IPS DF 19.7 (cell line): ENCODE results near the gene MCRIP2.
"Not testable (repeated sequence)": the region's sequence is repeated elsewhere in the genome, so short reads cannot be mapped to it uniquely, and the experiment has no call there.

Experiments
- DNase-seq: peaks from one replicate; pipeline ENCODE4 v3.0.0-alpha.2; 2013; ENCODE audit warnings: low read depth, low spot score

Gene MCRIP2

DNA sequence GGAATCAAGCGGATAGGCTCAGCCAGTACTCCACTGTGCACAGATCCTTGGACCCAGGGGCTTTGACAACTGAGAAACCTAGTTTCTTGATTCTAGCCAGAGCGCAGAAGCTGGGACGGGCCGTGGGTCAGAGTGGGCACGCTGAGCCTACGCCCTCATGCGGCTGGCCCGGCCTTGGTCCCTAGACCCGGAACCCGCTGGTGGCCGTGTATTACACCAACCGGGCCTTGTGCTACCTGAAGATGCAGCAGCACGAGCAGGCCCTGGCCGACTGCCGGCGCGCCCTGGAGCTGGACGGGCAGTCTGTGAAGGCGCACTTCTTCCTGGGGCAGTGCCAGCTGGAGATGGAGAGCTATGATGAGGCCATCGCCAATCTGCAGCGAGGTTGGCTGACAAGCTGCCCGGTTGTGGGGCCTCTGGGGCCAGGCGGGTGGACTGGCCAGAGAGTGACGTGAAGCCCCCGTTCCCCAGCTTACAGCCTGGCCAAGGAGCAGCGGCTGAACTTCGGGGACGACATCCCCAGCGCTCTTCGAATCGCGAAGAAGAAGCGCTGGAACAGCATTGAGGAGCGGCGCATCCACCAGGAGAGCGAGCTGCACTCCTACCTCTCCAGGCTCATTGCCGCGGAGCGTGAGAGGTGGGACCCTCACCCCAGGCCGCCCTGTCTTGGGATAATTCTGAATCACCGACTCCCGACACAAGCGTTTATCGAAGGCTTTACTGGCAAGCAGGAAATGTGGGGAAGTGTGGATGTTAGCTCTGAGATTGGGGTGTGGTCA, 39.5 kb downstream of the MCRIP2 start:
- DNase-seq = no peak

DNA sequence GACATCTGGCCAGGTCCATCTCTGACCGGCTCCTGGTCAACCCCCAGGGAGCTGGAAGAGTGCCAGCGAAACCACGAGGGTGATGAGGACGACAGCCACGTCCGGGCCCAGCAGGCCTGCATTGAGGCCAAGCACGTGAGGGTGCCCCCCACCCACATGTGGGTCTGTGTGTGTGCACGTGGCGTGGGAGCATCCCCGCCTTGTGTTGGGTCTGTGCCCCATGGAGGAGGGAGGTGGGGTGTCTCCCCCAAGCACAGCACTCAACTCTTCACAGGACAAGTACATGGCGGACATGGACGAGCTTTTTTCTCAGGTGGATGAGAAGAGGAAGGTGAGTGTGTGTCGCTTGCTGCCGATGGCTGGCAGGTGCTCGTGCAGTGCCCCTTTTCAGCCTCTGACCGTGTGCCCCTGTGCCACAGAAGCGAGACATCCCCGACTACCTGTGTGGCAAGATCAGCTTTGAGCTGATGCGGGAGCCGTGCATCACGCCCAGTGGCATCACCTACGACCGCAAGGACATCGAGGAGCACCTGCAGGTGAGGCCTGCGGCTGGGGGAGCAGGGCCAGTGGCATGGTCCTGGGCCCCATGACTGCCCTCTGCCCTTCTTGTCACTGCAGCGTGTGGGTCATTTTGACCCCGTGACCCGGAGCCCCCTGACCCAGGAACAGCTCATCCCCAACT, 40.3 kb downstream of the MCRIP2 start:
- no peak for DNase-seq

DNA sequence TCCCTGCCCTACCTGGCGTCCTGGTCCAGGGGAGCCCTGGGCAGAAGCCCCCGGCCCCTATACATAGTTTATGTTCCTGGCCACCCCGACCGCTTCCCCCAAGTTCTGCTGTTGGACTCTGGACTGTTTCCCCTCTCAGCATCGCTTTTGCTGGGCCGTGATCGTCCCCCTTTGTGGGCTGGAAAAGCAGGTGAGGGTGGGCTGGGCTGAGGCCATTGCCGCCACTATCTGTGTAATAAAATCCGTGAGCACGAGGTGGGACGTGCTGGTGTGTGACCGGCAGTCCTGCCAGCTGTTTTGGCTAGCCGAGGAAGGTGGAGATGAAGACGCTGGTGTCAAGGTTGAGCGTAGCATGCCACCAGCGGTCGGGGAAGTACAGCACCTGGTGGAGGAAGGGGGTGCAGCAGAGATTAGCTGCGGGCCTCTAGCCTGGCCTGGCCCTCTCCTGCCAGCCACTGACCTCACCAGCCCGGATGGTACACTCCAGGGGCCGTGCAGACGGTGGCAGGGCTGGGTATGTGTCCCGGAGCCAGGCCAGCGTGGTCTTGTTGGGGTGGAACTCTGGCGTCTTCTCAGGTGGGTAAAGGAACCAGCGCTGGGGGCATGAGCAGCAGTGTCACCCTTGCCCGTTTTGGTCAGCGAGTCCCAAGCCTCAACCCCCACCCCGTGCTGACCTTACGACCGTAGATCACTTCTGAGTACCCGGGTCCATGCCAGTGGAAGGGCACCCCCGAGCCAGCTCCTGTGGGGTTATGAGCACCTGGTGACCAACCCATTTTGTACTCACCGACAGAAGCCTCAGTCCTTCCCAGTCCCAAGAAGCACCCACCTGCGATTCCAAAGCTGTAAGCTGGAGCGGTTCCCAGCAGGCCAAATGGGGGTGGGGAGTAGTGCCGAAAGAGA, 41.1 kb downstream of the MCRIP2 start:
- DNase-seq = no peak

DNA sequence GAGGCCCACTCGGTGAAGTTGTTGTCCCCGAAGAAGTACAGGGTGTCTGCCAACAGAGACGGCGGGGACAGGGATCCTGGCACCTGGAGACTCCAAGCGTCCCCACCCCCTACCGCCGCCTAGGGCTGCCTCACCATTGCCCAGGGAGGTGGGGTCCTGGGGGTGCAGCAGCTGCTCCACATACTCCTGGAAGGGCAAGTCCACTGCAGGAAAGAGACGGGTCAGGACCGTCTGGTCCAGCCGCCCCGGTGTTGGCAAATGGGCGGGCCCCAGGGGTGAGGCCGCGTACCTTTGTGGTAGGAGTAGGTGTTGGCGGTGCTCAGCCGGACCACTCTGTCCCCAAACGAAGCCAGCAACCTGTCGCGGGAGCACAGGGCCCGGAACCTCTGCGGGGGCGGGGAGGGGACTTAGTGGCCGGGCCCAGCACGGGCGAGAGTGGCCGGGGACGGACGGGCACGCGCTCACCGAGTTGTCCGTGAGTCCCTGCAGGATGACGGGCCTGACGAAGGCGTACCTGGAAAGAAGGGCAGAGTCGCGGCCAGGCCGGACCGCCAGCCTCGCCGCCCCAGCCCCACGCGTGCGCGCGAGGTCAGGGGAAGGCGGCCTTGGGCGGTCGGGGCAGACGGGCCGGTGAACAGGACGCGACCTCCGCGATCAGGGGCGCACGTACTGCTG, 41.9 kb downstream of the MCRIP2 start:
- DNase-seq = no peak

DNA sequence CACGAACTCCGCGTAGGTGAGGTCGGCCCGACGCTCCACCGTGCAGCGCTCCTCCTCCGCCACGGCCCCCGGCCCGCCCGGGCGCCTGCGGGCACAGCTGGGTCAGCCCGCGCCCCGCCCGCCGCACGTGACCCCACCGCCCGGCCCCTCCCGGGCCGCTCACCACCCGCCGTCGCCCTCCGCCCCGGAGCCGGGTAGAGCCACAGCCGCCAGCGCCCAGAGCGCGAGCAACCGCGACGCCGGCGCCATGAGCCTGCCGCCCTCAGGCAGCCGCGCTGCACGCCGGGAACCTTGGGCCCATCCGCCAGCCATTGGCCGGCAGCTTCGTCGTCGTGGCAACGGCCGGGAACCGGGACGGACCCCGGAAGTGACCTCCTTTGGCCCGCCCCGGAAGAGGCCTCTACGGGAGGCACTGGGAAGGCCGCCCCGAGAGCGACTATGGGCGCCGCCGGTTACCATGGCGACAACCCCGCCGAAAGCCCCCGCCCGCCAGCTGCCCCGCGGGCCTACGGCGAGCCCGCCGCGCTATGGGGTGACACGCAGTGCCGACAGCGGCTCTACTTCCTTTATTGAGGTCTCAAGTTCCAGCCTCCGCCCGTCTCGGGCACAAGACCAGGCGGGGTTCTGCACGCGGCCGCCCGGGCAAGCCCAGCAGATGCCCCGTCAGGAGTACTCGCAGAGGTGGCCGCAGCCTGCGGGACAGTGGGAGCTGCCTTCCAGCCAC, 42.6 kb downstream of the MCRIP2 start, which contains the start of gene JMJD8:
Gene JMJD8 (minus strand): TSS at position 264 of the 724 bp plus-strand sequence. CDS start 15 bp downstream, at position 249.
- DNase-seq = no peak

DNA sequence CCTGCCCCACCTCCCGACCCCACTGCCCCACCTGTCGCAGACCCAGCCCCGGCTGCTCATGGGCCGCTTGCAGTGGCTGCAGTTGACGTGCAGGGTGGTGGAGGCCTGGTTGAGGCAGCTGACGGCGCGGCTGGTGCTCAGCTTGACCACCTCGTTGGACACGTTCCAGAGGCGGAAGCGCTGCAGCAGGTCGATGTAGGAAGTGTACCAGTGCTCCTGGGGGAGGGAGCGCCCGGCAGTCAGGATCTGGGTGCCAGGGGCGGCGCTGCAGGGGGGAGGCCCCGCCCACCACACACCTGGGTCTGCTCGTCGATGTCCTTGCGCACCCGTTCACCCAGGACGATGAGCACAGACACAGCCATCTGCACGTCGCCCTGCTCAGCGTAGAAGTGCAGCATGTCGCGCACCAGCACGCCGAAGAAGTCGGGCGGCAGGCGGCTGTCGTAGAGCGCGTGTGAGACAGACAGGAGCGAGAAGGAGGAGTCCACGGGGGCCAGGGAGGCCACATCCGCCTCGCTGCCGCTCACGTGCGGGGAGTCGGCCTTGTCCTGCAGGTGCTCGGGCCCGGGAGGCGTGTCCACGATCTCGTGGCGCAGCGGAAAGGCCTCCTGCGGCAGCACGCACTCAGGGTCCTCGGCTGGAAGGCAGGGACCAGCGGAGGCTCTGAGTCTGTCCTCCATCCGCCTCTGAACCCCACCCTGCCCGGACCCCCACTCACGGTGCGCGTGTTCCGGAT, 43.5 kb downstream of the MCRIP2 start:
- DNase-seq = no peak

DNA sequence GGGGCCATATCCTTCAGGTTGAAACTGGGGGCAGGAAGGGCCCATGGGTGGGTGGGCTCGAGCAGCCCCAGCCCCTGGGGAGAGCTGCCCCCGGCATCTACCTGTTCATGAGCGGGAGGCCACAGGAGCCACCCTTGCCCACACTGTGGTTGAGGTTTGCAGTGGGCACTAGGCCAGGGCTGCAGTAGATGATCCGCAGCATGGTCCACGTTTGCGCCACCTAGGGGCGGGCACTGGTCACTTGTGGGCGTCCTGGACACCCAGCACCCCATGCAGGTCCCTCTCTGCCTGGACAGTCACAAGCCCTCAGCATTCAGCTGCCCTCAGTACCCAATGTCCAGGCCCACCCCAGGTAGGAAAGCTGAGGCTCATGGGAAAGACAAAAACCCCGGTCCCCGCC, 44.3 kb downstream of the MCRIP2 start:
- no peak for DNase-seq

DNA sequence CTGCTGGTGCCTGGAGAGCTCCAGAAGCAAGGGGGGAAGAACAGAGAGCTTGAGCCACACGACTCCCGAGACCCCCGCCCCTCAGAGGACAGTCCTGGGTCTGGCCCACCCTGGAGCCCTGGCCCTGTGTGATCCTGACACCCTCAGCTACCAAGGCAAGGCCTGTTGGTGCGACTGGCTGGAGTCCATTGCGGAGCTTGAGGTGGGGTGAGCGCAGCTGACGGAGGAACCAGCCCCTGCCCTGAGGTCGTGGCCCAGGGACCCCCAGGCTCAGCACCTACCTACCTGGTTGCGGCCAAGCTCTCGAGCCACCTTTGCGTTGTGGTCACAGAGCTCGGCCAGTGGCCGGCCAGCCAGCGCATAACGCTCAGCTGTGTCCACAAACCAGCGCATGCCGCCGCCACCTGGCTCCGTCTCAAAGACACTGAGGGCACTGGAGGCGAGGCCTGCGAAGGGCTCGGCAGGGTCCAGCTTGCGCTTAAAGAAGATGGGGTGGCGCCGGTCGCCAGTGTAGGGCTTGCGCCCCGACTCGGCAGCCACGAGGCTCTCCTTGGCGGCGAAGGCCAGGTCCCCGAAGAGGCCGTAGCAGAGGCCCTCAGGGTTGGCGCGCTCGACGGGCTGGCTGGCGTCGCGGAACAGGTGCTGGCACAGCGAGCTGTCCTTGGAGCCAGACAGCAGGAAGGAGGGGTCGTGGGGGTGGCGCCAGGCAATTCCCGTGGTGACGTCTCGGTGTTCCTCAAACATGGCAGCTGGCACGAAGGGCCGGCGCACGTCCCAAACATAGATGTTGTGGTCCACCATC, 45.0 kb downstream of the MCRIP2 start:
- no peak for DNase-seq

DNA sequence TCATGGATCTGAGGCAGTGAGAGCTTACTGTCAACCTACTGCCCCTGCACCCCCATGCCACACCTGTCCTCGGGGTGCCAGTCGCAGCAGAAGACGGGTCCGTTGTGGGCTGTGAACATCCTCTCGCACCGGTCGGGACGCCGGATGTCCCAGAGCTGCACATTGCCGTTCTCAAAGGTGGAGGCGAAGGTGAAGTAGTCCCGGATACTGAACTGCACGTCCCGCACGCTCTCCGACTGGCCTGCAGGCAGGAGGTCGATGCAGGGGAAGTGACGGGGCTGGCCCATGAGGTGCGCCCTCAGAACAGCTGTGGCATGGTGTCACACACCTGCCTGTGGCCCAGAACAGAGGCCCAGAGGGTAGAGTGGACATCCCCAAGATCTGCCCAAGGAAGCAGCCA, 45.9 kb downstream of the MCRIP2 start:
- DNase-seq = no peak

DNA sequence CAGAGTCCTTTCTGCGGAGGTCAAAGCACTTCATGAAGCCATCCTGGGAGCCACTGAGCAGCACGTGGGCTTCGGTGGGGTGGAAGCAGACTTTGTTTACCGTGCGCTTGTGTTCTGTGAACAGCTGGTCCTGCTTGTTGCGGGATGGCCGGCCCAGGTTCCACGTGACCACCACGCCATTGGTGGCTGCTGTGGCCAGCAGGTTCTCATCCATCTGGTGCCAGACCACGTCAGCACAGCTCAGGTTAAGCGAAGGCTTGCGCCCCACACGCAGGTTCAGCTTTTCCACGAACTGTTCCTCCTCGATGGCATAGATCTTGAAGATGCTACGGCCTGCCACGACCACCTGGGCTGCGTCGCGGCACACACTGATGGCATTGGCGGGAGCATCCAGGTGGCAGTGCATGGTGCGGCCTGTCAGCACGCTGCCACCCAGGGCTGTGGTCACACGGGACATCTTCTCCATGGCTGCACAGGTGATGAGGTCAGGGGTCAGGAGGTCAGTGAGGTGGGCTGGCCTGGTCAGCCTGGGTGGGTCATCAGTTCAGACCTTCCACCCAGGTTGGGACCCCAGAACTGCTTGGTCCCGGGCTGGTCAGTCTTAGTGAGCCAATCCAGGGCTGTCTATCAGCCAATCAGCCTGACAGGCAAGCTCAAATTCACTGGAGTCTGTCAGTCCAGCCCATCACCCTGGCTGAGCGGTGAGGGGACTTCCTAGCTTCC, 47.7 kb downstream of the MCRIP2 start:
- no peak for DNase-seq

DNA sequence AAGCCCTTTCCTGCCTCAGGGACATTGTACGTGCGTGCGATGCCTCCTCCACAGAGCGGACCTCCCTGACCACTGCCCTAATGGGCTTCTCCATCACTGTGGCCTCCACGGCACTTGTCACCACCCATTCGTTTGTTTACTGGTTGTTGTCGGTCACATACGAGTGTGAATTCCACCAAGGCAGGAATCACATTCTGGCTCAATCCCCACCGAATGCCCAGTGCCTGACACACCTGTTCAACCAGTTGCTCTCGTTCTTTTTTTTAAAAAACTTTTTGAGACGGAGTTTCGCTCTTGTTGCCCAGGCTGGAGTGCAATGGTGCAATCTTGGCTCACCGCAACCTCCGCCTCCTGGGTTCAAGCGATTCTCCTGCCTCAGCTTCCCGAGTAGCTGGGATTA, 49.6 kb downstream of the MCRIP2 start:
- not testable (repeated sequence) for DNase-seq

DNA sequence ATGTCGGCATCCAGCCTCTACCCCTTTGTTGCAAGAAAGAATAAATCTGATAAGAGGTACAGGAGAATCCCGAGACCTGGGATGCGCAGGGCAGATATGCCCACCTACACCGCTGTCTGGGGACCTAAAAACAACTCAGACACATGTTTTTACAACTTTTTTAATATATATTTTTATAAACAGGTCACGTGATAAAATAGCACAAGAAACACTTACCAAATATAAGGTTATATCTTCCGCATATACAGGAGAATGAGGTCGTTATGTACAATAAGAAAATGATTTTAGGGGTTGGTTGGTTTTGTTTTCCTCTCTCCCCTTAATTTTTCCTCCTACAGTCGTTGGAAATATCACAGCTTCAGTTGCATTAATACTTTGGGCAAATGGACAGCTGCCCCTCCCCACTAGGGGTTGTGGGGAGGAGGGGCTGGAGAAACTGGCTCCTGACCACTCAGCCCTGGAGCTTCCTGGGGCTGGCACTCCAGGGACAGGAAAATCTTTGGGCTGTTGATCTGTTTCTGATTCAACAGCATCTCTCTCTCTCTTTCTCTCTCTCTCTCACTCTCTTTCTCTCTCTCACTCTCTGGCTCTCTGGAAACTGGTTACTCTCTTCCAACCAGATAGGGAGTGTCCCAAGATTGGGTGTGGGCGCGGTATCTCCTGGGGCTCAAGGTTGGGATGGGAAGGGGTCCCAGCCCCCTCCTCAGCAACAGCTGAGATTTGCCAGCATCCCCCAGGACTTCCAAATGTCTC, 50.9 kb downstream of the MCRIP2 start:
- no peak for DNase-seq

DNA sequence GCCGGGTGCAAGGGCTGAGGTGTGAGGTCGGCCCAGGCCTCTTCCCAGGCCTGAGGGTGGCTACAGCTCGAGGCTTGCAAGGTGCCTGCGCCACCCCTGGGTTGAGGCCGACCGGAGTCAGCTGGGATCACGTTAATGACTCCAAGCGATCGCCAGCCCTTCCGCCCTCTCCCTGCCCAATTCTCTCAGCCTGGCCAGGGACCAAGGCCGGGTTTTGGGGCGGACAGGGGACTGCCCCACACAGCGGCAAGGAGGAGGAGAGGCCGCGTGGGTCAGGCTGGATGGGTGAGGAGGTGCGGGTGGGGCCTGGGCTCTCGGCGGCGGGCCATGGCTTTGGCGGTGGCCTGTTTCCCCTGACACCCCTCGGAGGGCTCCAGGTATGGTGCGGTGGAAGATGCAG, 51.7 kb downstream of the MCRIP2 start:
- no peak for DNase-seq

DNA sequence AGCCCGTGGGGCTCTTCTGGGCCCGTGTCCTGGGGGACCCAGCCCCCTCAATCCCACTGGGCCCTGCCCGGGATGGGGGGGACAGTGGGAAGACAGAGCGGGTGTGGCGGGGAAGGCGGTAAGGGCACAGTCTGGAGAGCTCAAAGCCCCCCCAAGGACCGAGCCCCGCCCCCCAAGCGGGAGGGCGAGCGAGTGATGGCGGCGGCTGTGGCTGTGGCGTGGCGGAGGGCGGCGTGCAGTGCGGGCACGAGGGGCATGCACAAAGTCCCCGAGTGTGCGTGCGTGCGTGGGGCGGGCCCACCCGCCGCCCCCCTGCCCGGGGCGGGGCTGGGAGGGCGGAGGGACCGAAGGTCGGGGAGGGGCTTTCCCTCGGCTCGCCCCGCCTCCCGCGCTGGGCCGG, 52.1 kb downstream of the MCRIP2 start:
- DNase-seq = no peak

DNA sequence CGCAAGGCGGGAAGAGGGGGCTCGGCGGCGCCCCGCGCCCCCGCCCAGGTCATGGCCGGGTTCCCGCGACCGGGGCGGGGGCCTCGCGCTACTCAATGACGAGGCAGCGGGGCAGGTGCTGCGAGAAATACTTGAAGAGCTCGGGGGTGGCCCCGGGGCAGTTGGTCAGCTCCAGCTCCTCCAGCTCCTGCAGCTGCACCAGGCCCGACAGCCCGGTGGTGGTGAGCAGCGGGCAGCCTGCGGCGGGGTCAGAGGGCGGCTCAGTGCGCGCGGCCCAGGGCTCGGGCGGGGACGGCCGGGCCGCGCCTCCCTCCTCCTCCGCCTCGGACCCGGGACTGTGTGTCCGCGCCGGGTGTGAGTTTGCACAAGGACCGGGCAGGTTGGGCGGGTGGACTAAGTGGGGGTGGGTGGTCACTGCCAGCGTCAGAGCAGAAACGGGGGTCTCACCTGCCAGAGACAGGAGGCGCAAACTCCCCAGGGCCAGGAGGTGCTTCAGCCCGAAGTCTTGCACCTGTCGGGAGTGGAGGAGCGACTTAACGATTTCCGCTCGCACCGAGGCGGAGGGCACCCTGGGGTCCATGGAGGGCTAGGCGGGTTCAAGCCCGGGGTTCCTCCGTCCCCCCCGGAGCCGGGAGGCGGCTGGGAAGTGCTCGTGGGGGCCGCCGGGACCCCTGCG, 52.7 kb downstream of the MCRIP2 start:
- DNase-seq = no peak

DNA sequence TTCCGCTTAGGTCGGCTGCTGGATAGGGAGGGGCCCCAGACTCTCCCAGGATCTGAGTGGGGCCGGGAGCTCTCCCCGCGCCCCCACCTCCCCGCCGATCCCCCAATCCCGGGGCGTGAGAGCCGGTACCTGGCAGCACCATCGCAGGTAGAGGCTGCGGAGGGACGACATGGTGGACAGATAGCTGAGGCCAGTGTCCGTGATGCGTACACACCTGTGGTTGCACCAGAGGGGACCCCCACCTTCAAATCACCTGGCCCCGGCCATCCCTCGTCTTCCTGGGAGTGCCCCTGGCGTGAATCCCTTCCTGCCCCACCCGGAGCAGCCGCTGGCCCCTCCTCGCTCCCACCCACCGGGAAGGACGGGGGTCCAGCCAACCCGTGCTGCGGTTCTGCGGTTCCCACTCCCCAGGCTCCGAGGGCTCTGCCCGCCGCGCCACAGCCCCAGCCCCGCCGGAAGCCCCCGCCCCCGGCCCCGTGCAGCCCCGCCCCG, 53.3 kb downstream of the MCRIP2 start:
- no peak for DNase-seq
